WI38 (cell line): ENCODE data around the gene CNNM2.

ENCODE experiments used
- H3K4me3 ChIP-seq: 2 replicates; pipeline ENCODE4 v1.5.1; 2011; ENCODE audit warnings: low read depth, mild to moderate bottlenecking, control low read depth, low read length
- CTCF ChIP-seq: IDR thresholded peaks from 2 replicates; pipeline ENCODE4 v1.5.1; 2012; ENCODE audit warnings: low read depth, mild to moderate bottlenecking, control low read depth, low read length

The CNNM2 gene

DNA sequence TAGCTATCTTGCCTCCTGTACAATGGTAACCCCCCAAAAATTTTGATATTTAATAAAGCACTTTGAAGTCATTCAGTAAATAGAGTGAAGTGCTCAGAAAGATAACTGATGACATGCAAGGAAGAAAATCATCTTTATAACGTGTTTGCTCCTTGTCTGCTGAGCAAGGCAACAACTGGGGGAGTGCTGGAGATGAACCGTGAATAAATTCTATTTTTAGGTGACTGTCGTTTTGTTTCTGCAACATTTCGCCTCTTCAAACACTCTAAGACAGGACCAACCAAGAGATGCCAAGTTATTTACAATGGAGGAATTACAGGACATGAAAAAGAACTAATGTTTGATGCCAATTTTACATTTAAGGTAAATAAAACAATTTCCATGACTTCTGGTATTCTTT lies 39.5 kb upstream of the CNNM2 start:
- TF ChIP-seq CTCF = no peak
- no peak overlapping the region for H3K4me3 ChIP-seq

- no peak for TF ChIP-seq CTCF
- H3K4me3 ChIP-seq = no peak overlapping the region
Observed at GRCh38 chr10:102880256-102880655, 37.8 kb upstream of the CNNM2 start.

GRCh38 chr10:102888048-102888447 lies 30.0 kb upstream of the CNNM2 start:
- no peak for TF ChIP-seq CTCF
- no peak overlapping the region for H3K4me3 ChIP-seq

DNA sequence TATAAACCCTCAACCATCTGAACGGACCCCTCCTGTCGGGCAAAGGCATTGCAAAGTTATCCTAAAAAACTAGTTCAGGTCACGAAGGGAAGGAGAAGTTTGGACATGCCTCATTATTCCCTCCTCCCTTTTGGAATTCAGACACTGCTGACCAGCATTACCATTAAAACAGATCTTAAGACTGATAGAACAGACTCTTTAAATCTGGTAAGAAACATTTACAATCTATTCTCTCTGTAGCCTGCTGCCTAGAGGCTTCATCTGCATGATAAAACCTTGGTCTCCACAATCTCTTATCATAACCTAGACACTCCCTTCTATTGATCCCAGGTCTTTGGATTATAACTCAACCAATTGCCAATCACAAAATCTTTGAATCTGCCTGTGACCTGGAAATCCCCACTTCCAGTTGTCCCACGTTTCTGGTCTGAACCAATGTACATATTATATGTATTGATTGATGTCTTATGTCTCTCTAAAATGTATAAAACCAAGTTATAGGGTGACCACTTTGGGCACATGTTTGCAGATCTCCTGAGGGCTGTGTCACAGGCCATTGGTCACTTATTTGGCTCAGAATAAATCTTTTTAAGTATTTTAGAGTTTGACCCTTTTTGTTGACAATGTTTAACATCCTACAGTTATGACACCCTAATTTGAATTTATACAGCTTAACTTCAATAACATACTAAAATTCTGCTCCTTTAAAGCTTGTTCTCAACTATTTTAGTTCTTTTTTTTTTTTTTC lies 23.5 kb upstream of the CNNM2 start:
- H3K4me3 ChIP-seq = no peak overlapping the region
- TF ChIP-seq CTCF = no peak

DNA sequence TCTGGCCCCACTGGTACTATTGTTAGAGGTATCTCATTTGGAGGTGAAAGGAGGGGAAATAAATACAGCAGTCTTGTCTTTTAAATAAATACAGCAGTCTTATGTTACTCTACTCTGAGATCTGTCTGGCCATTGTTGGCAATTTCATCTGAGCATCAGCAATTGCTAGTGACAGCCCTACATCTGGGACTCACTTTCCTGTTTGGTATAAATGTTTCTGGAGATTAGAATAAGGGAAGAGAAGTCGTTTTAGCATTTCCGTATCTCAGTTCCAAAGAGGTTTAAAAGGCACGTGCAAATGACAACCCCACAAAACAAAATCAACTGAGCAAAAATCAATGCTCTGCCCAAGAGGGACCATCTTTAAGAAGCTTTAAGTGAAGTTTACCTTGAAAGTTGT lies 18.1 kb upstream of the CNNM2 start:
- no peak for TF ChIP-seq CTCF
- no peak overlapping the region for H3K4me3 ChIP-seq

DNA sequence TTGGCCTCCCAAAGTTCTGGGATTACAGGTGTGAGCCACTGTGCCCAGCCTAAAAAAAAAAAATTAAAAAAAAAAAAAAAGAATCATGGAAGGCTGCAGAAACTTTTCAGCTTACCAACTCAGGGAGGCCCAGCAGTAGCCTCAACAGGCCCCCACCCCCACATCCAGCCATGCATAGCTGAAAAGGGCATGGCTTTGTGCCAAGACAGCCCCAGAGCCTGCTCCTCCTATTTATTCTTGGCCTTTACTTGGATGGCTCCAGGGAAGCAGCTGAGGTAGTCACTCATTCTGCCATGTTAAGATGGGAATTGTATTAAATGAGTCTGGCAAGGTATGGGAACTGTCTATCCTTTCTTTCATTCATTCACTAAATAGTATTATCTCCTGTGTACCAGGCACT lies 13.7 kb upstream of the CNNM2 start:
- no peak overlapping the region for H3K4me3 ChIP-seq
- no peak for TF ChIP-seq CTCF

GRCh38 chr10:102906507-102906906 lies 11.6 kb upstream of the CNNM2 start:
- no peak for TF ChIP-seq CTCF
- no peak overlapping the region for H3K4me3 ChIP-seq
